H1 (cell line): Measurements from ENCODE around the gene RIMS1. TPM values are rescaled to one million over a fixed set of nuclear protein-coding genes. Genes with fewer than 3 reads are reported as not detected.

Source experiments
- CTCF ChIA-PET: fragments of 300-600 bp; sonication (Branson Sonifier 250); formaldehyde crosslinking; loops from one replicate; lab custom pipeline; 2021; ENCODE audit not compliant: partially characterized antibody; lab: Charles Lee
- POLR2A ChIA-PET: fragments of 300-600 bp; sonication (Branson Sonifier 250); formaldehyde crosslinking; loops from one replicate; lab custom pipeline; 2021; ENCODE audit warnings: inconsistent platforms; ENCODE audit not compliant: partially characterized antibody; lab: Charles Lee
- DNase-seq, 2 experiments: peaks; one replicate each; pipeline versions ENCODE4 v3.0.0 to v3.0.0-alpha.2; 2010 to 2022; ENCODE audit warnings: low spot score in 2 of 2, low read depth in 1 of 2, mixed read lengths in 1 of 2
- FAIRE-seq: peaks from 2 replicates; lab custom pipeline; 2011; peaks lifted over from hg19 to GRCh38; lab: Jason Lieb, UNC
- H2AFZ ChIP-seq: 2 replicates; pipeline ENCODE4 v1.8.1; 2012; ENCODE audit warnings: low read length, inconsistent platforms
- H2AK5ac ChIP-seq: 2 replicates; pipeline ENCODE4 v1.6.1; 2013; ENCODE audit warnings: low read depth, low read length
- H2BK120ac ChIP-seq: replicated peaks from 2 replicates; pipeline ENCODE3; 2013; ENCODE audit warnings: low read depth, low read length, inconsistent platforms
- H2BK12ac ChIP-seq: 2 replicates; pipeline ENCODE4 v1.6.1; 2013; ENCODE audit warnings: low read depth, low read length
- H2BK15ac ChIP-seq: 2 replicates; pipeline ENCODE4 v1.6.1; 2013; ENCODE audit warnings: low read length
- H2BK20ac ChIP-seq: 2 replicates; pipeline ENCODE4 v1.6.1; 2013; ENCODE audit warnings: low read length
- H2BK5ac ChIP-seq: 2 replicates; pipeline ENCODE4 v1.6.1; 2013; ENCODE audit warnings: low read depth, low read length
- H3K14ac ChIP-seq: 2 replicates; pipeline ENCODE4 v1.6.1; 2013; ENCODE audit warnings: inconsistent platforms; ENCODE audit not compliant: insufficient read length
- H3K18ac ChIP-seq: 2 replicates; pipeline ENCODE4 v1.6.1; 2013; ENCODE audit warnings: low read length; ENCODE audit errors: extremely low read depth
- H3K23ac ChIP-seq: 2 replicates; pipeline ENCODE4 v1.6.1; 2013; ENCODE audit warnings: inconsistent platforms; ENCODE audit not compliant: insufficient read length
- H3K23me2 ChIP-seq: 2 replicates; pipeline ENCODE4 v1.6.1; 2013; ENCODE audit warnings: low read depth, low read length
- H3K27ac ChIP-seq: 2 replicates; pipeline ENCODE4 v1.6.1; 2011; ENCODE audit warnings: low read depth, low read length, inconsistent platforms
- H3K27me3 ChIP-seq, 4 experiments: replicated peaks in 1 of 4; 1 replicate in 1 of 4; 2 replicates in 3 of 4; pipeline versions ENCODE4 v1.6.1 to v1.8.1; 2011 to 2013; ENCODE audit warnings: low read length in 3 of 4, mild to moderate bottlenecking in 3 of 4, inconsistent platforms in 2 of 4, mixed read lengths in 2 of 4, moderate library complexity in 1 of 4; ENCODE audit not compliant: control insufficient read depth in 3 of 4, insufficient read depth in 3 of 4; ENCODE audit errors: extremely low read depth in 1 of 4
- H3K36me3 ChIP-seq, 4 experiments: 2 replicates each; pipeline versions ENCODE4 v1.6.1 to v1.8.1; 2011 to 2013; ENCODE audit warnings: mild to moderate bottlenecking in 4 of 4, low read length in 3 of 4, moderate library complexity in 2 of 4, control low read depth in 1 of 4, inconsistent platforms in 1 of 4; ENCODE audit not compliant: insufficient read depth in 4 of 4, control insufficient read depth in 2 of 4
- H3K4ac ChIP-seq: replicated peaks from 2 replicates; pipeline ENCODE3; 2013; ENCODE audit warnings: low read length, low read depth, mixed read lengths, inconsistent platforms; ENCODE audit not compliant: insufficient read length
- H3K4me1 ChIP-seq, 4 experiments: replicated peaks in 1 of 4; 1 replicate in 1 of 4; 2 replicates in 3 of 4; pipeline versions ENCODE4 v1.6.1 to v1.8.1; 2011 to 2013; ENCODE audit warnings: low read length in 3 of 4, inconsistent platforms in 2 of 4, mixed read lengths in 1 of 4; ENCODE audit not compliant: insufficient read depth in 4 of 4, control insufficient read depth in 3 of 4
- H3K4me2 ChIP-seq, 2 experiments: 2 replicates each; pipeline versions ENCODE4 v1.6.1 to v1.8.1; 2011 to 2013; ENCODE audit warnings: low read depth in 2 of 2, low read length in 2 of 2, control low read depth in 1 of 2, inconsistent platforms in 1 of 2, mild to moderate bottlenecking in 1 of 2; ENCODE audit not compliant: insufficient read depth in 1 of 2
- H3K4me3 ChIP-seq, 4 experiments: fragments of 200-600, 300-600 bp in 1 of 4; sonication (generic), shearing (Covaris generic), sonication (Bioruptor Twin) in 1 of 4; 2 replicates each; pipeline versions ENCODE4 v1.5.1 to v1.8.1; 2011 to 2016; ENCODE audit warnings: low read length in 4 of 4, low read depth in 3 of 4, control low read depth in 2 of 4, inconsistent platforms in 2 of 4, mild to moderate bottlenecking in 2 of 4, mixed read lengths in 1 of 4, moderate library complexity in 1 of 4; ENCODE audit not compliant: insufficient read depth in 2 of 4; ENCODE audit errors: extremely low read depth in 1 of 4
- H3K56ac ChIP-seq: replicated peaks from 2 replicates; pipeline ENCODE3; 2013; ENCODE audit warnings: low read depth, mild to moderate bottlenecking, mixed read lengths, low read length, inconsistent platforms; ENCODE audit not compliant: insufficient read length
- H3K79me1 ChIP-seq: 2 replicates; pipeline ENCODE4 v1.6.1; 2013; ENCODE audit warnings: low read depth, low read length, control low read depth
- H3K79me2 ChIP-seq, 2 experiments: 2 replicates each; pipeline versions ENCODE4 v1.6.1 to v1.8.1; 2012 to 2013; ENCODE audit warnings: low read length in 2 of 2, mild to moderate bottlenecking in 2 of 2, inconsistent platforms in 1 of 2; ENCODE audit not compliant: insufficient read depth in 2 of 2, control insufficient read depth in 1 of 2
- H3K9ac ChIP-seq, 4 experiments: replicated peaks in 1 of 4; 1 replicate in 1 of 4; 2 replicates in 3 of 4; pipeline versions ENCODE4 v1.6.1 to v1.8.1; 2011 to 2013; ENCODE audit warnings: low read depth in 3 of 4, low read length in 3 of 4, control low read depth in 2 of 4, mild to moderate bottlenecking in 2 of 4, moderate library complexity in 2 of 4, inconsistent platforms in 1 of 4; ENCODE audit errors: extremely low read depth in 1 of 4
- H3K9me3 ChIP-seq, 2 experiments: 2 replicates each; pipeline versions ENCODE4 v1.6.1 to v1.8.1; 2012 to 2013; ENCODE audit warnings: mild to moderate bottlenecking in 2 of 2, moderate library complexity in 2 of 2, control low read depth in 1 of 2, inconsistent platforms in 1 of 2, low read depth in 1 of 2, low read length in 1 of 2, mixed read lengths in 1 of 2; ENCODE audit not compliant: insufficient read depth in 2 of 2
- H4K20me1 ChIP-seq, 2 experiments: replicated peaks in 1 of 2; 2 replicates each; pipeline versions ENCODE3 to v1.8.1; 2011 to 2013; ENCODE audit warnings: inconsistent platforms in 2 of 2, low read length in 2 of 2, mild to moderate bottlenecking in 1 of 2; ENCODE audit not compliant: insufficient read depth in 2 of 2, control insufficient read depth in 1 of 2
- H4K5ac ChIP-seq: 2 replicates; pipeline ENCODE4 v1.6.1; 2013; ENCODE audit warnings: low read length, low read depth, mixed read lengths, inconsistent platforms; ENCODE audit not compliant: insufficient read length
- H4K8ac ChIP-seq: 2 replicates; pipeline ENCODE4 v1.8.0; 2013; ENCODE audit warnings: mild to moderate bottlenecking, moderate library complexity, low read length, inconsistent platforms; ENCODE audit not compliant: insufficient read depth; ENCODE audit errors: extremely low read depth
- H4K91ac ChIP-seq: replicated peaks from 2 replicates; pipeline ENCODE3; 2013; ENCODE audit warnings: low read length, mixed read lengths, inconsistent platforms; ENCODE audit not compliant: insufficient read length
- CEBPB ChIP-seq: IDR thresholded peaks from 2 replicates; pipeline ENCODE4 v1.6.1; 2012; ENCODE audit warnings: low read depth, low read length
- JUN ChIP-seq: IDR thresholded peaks from 2 replicates; pipeline ENCODE4 v1.6.1; 2011; ENCODE audit warnings: low read depth, mild to moderate bottlenecking, improper control_type of control experiment, low read length
- WGBS, 2 experiments: shearing (Covaris generic) in 1 of 2; methylation state at CpG; one replicate each; pipeline versions ENCODE4 v1.1.6 to v1.1.7; 2013 to 2015; ENCODE audit warnings: low lambda C conversion rate in 2 of 2, mixed read lengths in 2 of 2, inconsistent platforms in 1 of 2, low coverage in 1 of 2, missing lambda C conversion rate in 1 of 2; ENCODE audit not compliant: insufficient replicate concordance in 2 of 2, insufficient coverage in 1 of 2, insufficient read length in 1 of 2; ENCODE audit errors: extremely low coverage in 1 of 2, missing lambda C conversion rate in 1 of 2; 5-methylcytosine and 5-hydroxymethylcytosine counted together
- polyA plus RNA-seq, 7 experiments: library from polyadenylated mRNA; depleted of rRNA in 3 of 7; stranded (reverse) in 5 of 7; unstranded in 2 of 7; fragments of >200 nt in 5 of 7; fragments of 200-250 nt in 2 of 7; gene quantifications; 1 replicate in 5 of 7; 2 replicates in 1 of 7; 4 replicates in 1 of 7; pipeline versions ENCODE4 v1.2.1 to v1.2.3, GENCODE V29; 2011 to 2013; ENCODE audit warnings: missing spikeins in 2 of 7, mixed read lengths in 2 of 7
- total RNA-seq: library from RNA; stranded (reverse); fragmentation: NEBNext Ultra II Directional; extraction: Animal tissue kit (Norgen Biotek cat#: 25700); gene quantifications from 2 replicates; pipeline ENCODE4 v1.2.1, GENCODE V29; 2021
- TF ChIP-seq, protein P1 (sequence below): IDR thresholded peaks from 2 replicates; pipeline ENCODE4 v1.6.1; 2012; ENCODE audit warnings: low read length, inconsistent platforms
- TF ChIP-seq, protein P2 (sequence below): IDR thresholded peaks from 2 replicates; pipeline ENCODE4 v1.6.1; 2012; ENCODE audit warnings: inconsistent platforms
- TF ChIP-seq, protein P3 (sequence below): IDR thresholded peaks from 2 replicates; pipeline ENCODE4 v1.6.1; 2011; ENCODE audit warnings: low read depth, mild to moderate bottlenecking, low read length; ENCODE audit not compliant: insufficient read depth

The RIMS1 gene
- total and polyA plus RNA-seq, 2 of the 8 experiments (the other 6 are each of a cell fraction or from before 2014, with no cell fraction given): 0.63 to 2.3 TPM

DNA sequence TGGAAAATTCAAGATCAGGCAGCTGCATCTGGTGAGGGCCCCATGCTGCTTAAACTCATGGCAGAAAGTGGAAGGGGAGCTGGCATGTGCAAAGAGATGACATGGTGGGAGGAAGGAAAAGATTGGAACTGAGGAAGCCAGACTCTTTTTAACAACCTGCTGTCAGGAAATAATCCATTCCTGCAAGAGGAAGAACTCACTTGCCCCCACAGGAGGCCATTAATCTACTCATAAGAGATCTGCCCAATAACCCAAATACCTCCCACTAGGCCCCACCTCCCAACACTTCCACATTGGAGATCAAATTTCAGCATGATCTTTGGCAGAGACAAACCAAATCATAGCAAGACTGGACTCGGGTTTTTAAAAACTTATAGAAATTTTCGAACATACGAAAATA, 535.0 kb downstream of the RIMS1 start:
- no peak overlapping the region for H2BK20ac ChIP-seq
- H4K5ac ChIP-seq: no peak overlapping the region
- no peak overlapping the region for H2BK120ac ChIP-seq
- H3K4ac ChIP-seq: no peak overlapping the region
- H3K79me2 ChIP-seq: no peaks in the 10 kb centered on the region
- FAIRE-seq: no peak
- H3K56ac ChIP-seq: no peak overlapping the region
- POLR2A ChIA-PET: no interaction called here
- CTCF ChIA-PET: interaction anchor here (1.4 to 13.2 kb wide), 4 partner anchors 9 to 195 kb away, joined by 4 to 158 read pairs (median 36); no protein-coding TSS in a partner anchor
- H3K4me2 ChIP-seq: no peak overlapping the region
- H3K9me3 ChIP-seq: no peaks in the 10 kb centered on the region
- H3K23ac ChIP-seq: no peak overlapping the region
- no peak overlapping the region for H2BK15ac ChIP-seq
- TF ChIP-seq, protein P1, sequence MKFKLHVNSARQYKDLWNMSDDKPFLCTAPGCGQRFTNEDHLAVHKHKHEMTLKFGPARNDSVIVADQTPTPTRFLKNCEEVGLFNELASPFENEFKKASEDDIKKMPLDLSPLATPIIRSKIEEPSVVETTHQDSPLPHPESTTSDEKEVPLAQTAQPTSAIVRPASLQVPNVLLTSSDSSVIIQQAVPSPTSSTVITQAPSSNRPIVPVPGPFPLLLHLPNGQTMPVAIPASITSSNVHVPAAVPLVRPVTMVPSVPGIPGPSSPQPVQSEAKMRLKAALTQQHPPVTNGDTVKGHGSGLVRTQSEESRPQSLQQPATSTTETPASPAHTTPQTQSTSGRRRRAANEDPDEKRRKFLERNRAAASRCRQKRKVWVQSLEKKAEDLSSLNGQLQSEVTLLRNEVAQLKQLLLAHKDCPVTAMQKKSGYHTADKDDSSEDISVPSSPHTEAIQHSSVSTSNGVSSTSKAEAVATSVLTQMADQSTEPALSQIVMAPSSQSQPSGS: no peak
- TF ChIP-seq, protein P2, sequence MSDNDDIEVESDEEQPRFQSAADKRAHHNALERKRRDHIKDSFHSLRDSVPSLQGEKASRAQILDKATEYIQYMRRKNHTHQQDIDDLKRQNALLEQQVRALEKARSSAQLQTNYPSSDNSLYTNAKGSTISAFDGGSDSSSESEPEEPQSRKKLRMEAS: no peak
- TF ChIP-seq, protein P3, sequence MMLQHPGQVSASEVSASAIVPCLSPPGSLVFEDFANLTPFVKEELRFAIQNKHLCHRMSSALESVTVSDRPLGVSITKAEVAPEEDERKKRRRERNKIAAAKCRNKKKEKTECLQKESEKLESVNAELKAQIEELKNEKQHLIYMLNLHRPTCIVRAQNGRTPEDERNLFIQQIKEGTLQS: no peak
- TF ChIP-seq CEBPB: no peak
- no peak for TF ChIP-seq JUN
- H2BK12ac ChIP-seq: no peak overlapping the region
- no peaks in the 10 kb centered on the region for H3K23me2 ChIP-seq
- no peak for DNase-seq
- no peak overlapping the region for H3K4me3 ChIP-seq
- no peak overlapping the region for H3K18ac ChIP-seq
- no peak overlapping the region for H2AK5ac ChIP-seq
- peaks cover 0 to 2% (median 0%) of the 10 kb centered on the region in 4 experiments; a peak in 2 of 7 replicates for H3K4me1 ChIP-seq
- no peak overlapping the region for H3K27ac ChIP-seq
- no peak overlapping the region for H3K14ac ChIP-seq
- H3K79me1 ChIP-seq: no peaks in the 10 kb centered on the region
- H3K27me3 ChIP-seq: no peaks in the 10 kb centered on the region
- H3K36me3 ChIP-seq: no peaks in the 10 kb centered on the region
- H3K9ac ChIP-seq: no peak overlapping the region
- H4K20me1 ChIP-seq: no peaks in the 10 kb centered on the region
- no peak overlapping the region for H4K8ac ChIP-seq
- H2AFZ ChIP-seq: no peak overlapping the region
- H2BK5ac ChIP-seq: no peak overlapping the region
- WGBS, 2 experiments: 89% methylated on average over 3 of the region's 3 CpGs; no CpG with 5 or more reads in 1 of the 2 experiments
- no peak overlapping the region for H4K91ac ChIP-seq
